Neural progenitor cell (in vitro differentiated cells): ENCODE results near the gene SRCIN1.

Experiments used
- CTCF ChIP-seq: fragments of 200-600 bp; sonication (generic); IDR thresholded peaks from 2 replicates; pipeline ENCODE4 v1.5.1; 2017; ENCODE audit warnings: antibody characterized with exemption, mild to moderate bottlenecking
- EZH2 ChIP-seq: fragments of 200-600 bp; sonication (generic); IDR thresholded peaks from 2 replicates; pipeline ENCODE4 v1.6.1; 2017; ENCODE audit warnings: antibody characterized with exemption, mild to moderate bottlenecking, moderate library complexity

- no peak for TF ChIP-seq CTCF
- TF ChIP-seq EZH2: no peak
These were observed 26.7 kb downstream of the SRCIN1 start for GRCh38 chr17:38579083-38579480.
